ENCODE measurements around the gene FH.

Gene FH

DNA sequence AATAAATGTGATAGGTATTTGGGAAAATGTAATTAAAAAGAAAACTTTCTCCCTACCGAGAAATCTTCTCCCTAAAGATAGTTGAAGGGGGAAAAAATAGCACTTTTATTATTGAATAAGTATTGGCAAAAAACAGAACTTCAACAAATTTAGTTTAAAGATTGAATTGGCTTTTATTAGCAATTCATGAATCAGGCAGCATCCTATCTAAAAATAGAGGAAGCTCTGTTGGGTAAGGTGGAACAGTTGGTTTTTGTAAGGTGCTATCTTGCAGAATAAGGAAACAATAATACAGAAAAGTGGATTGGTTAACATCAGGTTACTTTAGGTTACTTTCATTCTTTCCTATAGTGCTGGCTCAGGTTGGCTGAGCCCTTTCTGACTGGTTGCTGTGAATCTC lies 62.8 kb downstream of the FH start:
- DNase-seq: no peak

DNA sequence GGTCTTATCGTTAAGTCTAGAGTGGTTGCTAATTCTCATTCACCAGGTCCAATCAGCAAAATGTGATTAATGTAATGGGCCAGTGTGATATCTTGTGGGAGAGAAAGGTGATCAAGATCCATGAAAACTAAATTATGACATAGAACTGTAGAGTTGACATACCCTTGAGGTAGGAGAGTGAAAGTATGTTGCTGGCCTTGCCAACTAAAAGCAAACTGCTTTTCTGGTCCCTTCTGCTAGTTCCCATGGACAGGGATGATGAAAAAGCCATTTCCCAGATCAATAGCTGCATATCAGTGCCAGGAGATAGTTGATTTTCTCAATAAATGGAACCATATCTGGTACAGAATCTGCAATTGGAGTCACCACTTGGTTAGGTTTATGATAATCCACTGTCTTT lies 65.8 kb downstream of the FH start:
- DNase-seq: no peak

DNA sequence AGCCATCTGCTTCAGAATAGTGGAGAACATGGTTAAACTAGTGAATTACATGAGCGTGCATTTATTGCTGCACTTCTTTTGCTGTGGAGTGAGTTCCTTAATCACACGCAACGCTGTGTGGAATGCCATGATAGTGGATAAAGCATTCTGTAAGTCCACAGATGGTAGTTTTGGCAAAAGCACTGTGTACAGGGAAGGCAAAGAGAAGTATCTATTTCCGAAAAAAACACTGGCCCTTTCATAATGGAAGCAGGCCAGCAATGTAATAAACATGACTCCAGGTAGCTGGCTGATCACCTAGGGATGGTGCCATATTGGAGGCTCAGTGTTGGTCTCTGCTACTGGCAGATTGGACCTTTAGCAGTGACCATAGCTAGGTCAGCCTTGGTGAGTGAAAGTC lies 67.6 kb downstream of the FH start:
- no peak for DNase-seq
